Measurements from ENCODE around the gene FKRP.

DNA sequence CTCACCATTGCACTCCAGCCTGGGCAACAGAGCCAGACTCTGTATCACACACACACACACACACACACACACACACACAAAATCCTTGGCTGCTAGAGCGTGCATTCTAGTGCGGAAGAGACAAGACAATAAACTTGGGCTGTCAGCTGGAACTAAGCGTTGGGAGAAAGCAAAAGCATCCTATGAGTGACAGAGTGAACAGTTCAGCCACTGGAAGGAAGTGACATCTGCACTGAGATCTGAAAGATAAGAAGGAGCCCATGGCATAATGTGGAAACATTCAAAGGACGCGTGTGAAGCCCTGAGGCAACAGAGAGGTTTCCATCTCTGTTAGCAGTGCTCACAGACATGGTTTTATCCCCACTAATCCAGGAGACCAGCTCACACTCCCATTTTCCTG lies 46.1 kb downstream of the FKRP start:
- TF ChIP-seq, protein P1, sequence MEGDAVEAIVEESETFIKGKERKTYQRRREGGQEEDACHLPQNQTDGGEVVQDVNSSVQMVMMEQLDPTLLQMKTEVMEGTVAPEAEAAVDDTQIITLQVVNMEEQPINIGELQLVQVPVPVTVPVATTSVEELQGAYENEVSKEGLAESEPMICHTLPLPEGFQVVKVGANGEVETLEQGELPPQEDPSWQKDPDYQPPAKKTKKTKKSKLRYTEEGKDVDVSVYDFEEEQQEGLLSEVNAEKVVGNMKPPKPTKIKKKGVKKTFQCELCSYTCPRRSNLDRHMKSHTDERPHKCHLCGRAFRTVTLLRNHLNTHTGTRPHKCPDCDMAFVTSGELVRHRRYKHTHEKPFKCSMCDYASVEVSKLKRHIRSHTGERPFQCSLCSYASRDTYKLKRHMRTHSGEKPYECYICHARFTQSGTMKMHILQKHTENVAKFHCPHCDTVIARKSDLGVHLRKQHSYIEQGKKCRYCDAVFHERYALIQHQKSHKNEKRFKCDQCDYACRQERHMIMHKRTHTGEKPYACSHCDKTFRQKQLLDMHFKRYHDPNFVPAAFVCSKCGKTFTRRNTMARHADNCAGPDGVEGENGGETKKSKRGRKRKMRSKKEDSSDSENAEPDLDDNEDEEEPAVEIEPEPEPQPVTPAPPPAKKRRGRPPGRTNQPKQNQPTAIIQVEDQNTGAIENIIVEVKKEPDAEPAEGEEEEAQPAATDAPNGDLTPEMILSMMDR (IDR thresholded peaks at IDR 0.05; ENCODE audit: low read length), result no peak
- TF ChIP-seq EZH2 (optimal IDR thresholded peaks at IDR 0.05; ENCODE audit: low read depth, low read length) (no peak), EZH2phosphoT487 (IDR thresholded peaks at IDR 0.05; ENCODE audit: low read length) (no peak)

Measured in MM.1S (cell line).